Activated CD4-positive, alpha-beta T cell treated with anti-CD3 and anti-CD28 coated beads, Interleukin-2, amount 10 ng/mL, durations not matched to agents 7 days and 5 days (primary cell): ENCODE data around the gene CHTF18. TPM values are rescaled to one million over a fixed set of nuclear protein-coding genes. Genes with fewer than 3 reads are reported as not detected.
"Not testable (repeated sequence)": the region's sequence is repeated elsewhere in the genome, so short reads cannot be mapped to it uniquely, and the experiment has no call there.

Source experiments
- CTCF ChIA-PET: fragments of 350-600 bp; sonication (Branson Sonifier 250); formaldehyde crosslinking; loops from one replicate; lab custom pipeline; 2021; ENCODE audit warnings: antibody characterized with exemption; lab: Charles Lee
- POLR2A ChIA-PET: fragments of 350-600 bp; sonication (Branson Sonifier 250); formaldehyde crosslinking; loops from one replicate; lab custom pipeline; 2021; ENCODE audit warnings: antibody characterized with exemption; lab: Charles Lee
- DNase-seq: peaks from one replicate; pipeline ENCODE4 v3.0.0-alpha.2; 2020
- H3K27ac Mint-ChIP-seq: one replicate; pipeline ENCODE4 v1.8.0; 2021; ENCODE audit warnings: mild to moderate bottlenecking, moderate library complexity, mixed read lengths
- H3K27me3 Mint-ChIP-seq: one replicate; pipeline ENCODE4 v1.8.0; 2021; ENCODE audit warnings: mixed read lengths
- H3K36me3 Mint-ChIP-seq: one replicate; pipeline ENCODE4 v1.8.0; 2021; ENCODE audit warnings: low read depth, mixed read lengths
- H3K4me1 Mint-ChIP-seq: one replicate; pipeline ENCODE4 v1.8.0; 2021; ENCODE audit warnings: mixed read lengths
- H3K4me3 Mint-ChIP-seq: one replicate; pipeline ENCODE4 v1.8.0; 2021; ENCODE audit warnings: mild to moderate bottlenecking, moderate library complexity, mixed read lengths
- H3K9me3 Mint-ChIP-seq: one replicate; pipeline ENCODE4 v1.8.0; 2021; ENCODE audit warnings: mixed read lengths
- total RNA-seq, 2 experiments: library from RNA; stranded (reverse); gene quantifications; one replicate each; pipeline ENCODE4 v1.2.3, GENCODE V29; 2021

CHTF18 gene
- total RNA-seq, 2 experiments from 2014 or later, result 85.9 to 111 TPM

DNA sequence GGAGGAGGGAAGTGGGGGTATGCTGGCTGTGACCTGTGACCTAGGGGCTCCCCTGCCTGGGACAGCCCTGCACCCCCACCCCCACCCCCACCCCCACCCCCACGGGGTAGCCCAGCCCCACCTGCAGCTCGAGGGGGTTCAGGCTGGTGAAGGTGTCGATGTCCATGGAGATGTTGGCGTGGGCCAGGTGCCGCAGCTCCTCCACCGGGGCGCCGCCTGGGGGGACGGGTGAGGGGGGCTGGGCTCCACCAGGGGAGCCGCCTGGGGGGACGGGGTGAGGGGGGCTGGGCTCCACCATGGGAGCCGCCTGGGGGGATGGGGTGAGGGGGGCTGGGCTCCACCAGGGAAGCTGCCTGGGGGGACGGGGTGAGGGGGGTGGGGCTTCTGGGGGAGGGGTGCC lies 18.0 kb upstream of the CHTF18 start:
- ChIA-PET CTCF (no interaction called here), POLR2A (no interaction called here)
- no peaks in the 10 kb centered on the region for H3K9me3 Mint-ChIP-seq
- H3K27ac Mint-ChIP-seq, result no peak overlapping the region
- no peak overlapping the region for H3K4me3 Mint-ChIP-seq
- DNase-seq, result no peak
- H3K4me1 Mint-ChIP-seq, result no peaks in the 10 kb centered on the region
- no peaks in the 10 kb centered on the region for H3K27me3 Mint-ChIP-seq
- H3K36me3 Mint-ChIP-seq, result no peaks in the 10 kb centered on the region

DNA sequence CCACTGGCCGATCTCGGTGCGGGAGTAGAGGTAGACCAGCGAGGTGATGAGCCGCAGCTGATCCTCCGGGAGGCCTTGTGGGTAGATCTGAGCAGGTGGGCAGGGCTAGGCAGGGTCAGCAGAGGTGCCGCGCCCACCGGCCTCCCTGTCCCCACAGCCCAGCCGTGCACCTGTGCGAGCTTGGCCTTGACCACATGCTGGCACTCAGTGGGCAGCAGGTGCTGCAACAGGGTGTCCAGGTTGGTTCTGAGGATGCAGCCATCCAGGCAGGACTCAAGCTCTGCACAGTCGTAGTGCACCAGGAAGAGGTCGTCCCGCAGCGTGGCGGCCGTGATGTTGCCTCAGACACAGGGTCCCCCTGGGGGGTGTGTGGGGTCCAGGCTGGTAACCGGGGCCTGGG lies 15.5 kb upstream of the CHTF18 start:
- Mint-ChIP-seq H3K4me1 (no peaks in the 10 kb centered on the region), H3K27me3 (peaks cover 4% of the 10 kb centered on the region), H3K4me3 (no peak overlapping the region), H3K9me3 (no peaks in the 10 kb centered on the region), H3K27ac (no peak overlapping the region), H3K36me3 (no peaks in the 10 kb centered on the region)
- no peak for DNase-seq
- CTCF ChIA-PET, result no interaction called here
- POLR2A ChIA-PET, result no interaction called here

DNA sequence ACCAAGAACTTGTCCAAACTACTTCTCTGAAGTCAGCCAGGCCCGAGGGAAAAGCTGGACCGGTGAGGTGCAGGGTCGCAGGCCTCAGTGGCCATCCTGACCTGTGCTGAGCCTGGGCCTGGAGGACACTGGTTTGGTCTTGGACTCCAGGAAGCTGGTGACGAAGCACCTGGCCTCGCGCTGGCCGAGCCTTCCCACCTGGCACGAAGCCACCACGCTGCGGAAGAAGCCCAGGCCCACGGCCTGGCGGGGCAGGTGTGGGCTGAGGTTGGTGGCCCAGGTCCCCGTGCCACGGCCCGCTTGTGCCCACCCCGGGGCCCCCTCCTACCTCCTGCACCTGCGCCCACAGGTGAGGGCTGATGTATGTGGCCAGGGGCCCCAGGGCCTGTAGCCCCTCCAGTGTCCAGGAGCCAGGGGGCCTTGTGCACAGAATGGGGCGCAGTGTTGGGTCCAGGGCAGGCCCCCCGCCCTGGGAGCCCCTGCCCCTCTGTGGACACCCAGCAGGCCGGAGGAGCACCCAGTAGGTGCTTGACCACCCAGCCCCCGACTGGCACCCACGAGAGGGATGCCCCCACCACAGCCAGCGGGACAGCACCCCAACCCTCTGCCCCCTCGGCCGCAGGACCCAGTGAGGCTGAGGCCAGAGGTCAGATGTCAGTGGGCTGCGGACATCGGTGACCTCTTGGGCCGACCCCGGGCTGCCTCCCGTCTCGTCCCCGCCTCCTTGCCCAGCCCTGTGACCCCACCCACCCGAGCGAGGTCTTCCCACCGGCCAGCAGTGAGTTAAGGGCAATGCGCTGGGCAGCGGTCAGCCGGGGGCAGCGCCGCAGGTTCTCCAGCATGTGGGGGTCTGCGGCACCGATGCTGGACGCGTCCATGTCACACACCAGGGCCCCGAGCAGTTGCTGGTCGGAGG lies 14.1 kb upstream of the CHTF18 start:
- Mint-ChIP-seq H3K36me3 (no peaks in the 10 kb centered on the region), H3K9me3 (no peaks in the 10 kb centered on the region), H3K27me3 (peaks cover 4% of the 10 kb centered on the region), H3K4me3 (no peak overlapping the region), H3K4me1 (no peaks in the 10 kb centered on the region), H3K27ac (no peak overlapping the region)
- ChIA-PET CTCF (no interaction called here), POLR2A (no interaction called here)
- no peak for DNase-seq

DNA sequence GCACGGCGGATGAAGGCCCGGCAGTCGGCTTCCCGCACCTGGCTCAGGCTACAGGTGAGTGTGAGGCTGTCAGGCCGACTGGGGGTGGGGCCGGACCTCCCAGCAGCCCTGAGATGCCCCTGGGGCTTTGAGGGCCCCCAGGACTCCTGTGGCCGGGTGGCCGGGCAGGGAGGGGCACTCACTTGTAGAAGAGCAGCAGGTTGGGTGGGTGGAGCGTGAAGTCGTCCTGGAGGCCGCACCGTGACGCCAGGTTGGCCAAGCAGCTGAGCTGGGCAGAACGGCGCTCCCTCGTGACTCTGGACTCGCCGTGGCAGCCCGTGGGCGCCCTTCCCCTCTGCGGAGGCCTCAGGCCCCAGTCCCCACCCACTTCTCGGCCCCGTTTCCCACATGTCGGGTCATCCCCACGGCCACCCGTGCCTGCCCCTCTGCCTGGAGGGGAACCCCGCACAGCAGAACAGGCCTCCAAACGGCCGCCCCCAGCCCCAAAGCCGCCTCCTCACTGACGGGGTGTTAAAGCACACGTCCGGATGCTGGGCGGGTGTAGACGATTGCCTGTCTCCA lies 13.1 kb upstream of the CHTF18 start:
- ChIA-PET POLR2A (no interaction called here), CTCF (no interaction called here)
- peaks cover 4% of the 10 kb centered on the region for H3K27me3 Mint-ChIP-seq
- no peak overlapping the region for H3K27ac Mint-ChIP-seq
- no peaks in the 10 kb centered on the region for H3K4me1 Mint-ChIP-seq
- H3K36me3 Mint-ChIP-seq, result no peaks in the 10 kb centered on the region
- no peak for DNase-seq
- H3K4me3 Mint-ChIP-seq, result no peak overlapping the region
- H3K9me3 Mint-ChIP-seq, result no peaks in the 10 kb centered on the region

DNA sequence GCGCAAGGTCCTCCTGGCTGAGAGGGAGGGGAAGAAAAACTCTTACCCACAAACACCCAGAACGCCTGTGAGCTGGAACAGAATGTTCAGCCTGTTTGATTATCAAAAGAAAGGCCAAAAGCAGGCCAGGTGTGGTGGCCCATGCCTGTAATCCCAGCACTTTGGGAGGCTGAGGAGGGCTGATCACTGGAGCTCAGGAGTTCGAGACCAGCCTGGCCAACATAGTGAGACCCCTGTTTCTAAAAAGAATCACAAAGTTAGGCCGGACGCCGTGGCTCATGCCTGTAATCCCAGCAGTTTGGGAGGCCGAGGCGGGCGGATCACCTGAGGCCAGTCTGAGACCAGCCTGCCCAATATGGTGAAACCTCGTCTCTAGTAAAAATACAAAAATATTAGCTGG lies 12.1 kb upstream of the CHTF18 start:
- H3K27me3 Mint-ChIP-seq, POLR2A ChIA-PET, H3K36me3 Mint-ChIP-seq, H3K27ac Mint-ChIP-seq, H3K4me1 Mint-ChIP-seq, DNase-seq, H3K9me3 Mint-ChIP-seq, H3K4me3 Mint-ChIP-seq: not testable (repeated sequence)
- CTCF ChIA-PET, result interaction anchor here (1.1 to 1.8 kb wide), 2 partner anchors 9 to 10 kb away, joined by 3 to 4 read pairs; no protein-coding TSS in a partner anchor

DNA sequence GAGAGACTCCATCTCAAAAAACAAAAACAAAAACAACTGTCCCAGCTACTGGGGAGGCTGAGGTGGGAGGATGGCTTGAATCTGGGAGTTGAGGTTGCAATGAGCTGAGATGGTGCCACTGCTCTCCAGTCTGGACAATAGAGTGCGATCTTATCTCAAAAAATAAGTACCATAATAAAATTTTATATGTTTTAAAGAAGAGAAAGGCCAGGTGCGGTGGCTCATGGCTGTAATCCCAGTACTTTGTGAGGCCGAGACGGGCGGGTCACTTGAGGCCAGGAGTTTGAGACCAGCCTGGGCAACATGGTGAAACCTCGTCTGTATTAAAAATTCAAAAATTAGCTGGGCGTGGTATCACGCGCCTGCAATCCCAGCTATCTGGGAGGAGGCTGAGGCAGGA lies 11.6 kb upstream of the CHTF18 start:
- DNase-seq, result no peak
- Mint-ChIP-seq H3K27me3 (peaks cover 4% of the 10 kb centered on the region), H3K4me1 (no peaks in the 10 kb centered on the region), H3K9me3 (no peaks in the 10 kb centered on the region), H3K4me3 (no peak overlapping the region), H3K36me3 (no peaks in the 10 kb centered on the region), H3K27ac (no peak overlapping the region)
- CTCF ChIA-PET, result interaction anchor here (1.1 to 1.8 kb wide), 2 partner anchors 8 to 10 kb away, joined by 3 to 4 read pairs; no protein-coding TSS in a partner anchor
- POLR2A ChIA-PET, result no interaction called here

DNA sequence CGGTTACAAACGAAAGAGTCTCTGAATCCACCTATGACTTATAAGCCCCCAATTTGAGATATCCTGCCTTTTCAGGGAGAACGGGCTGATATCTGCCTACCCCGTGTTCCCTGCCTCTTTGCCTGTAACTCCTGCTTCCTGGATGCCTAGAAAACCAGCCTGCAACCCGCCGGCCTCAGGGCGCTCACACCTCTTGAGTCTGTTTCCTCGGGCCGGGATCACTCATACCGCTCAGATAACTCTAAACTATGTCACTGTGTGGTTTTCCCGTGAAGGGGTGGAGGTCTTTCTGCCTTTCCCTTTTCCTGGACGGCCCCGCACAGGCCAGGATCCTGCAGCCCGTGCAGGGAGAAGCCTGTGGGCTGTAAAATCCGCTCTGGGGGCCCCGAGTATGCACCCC lies 10.6 kb upstream of the CHTF18 start:
- DNase-seq, result no peak
- H3K9me3 Mint-ChIP-seq, result no peaks in the 10 kb centered on the region
- H3K4me1 Mint-ChIP-seq, result no peaks in the 10 kb centered on the region
- CTCF ChIA-PET, result interaction anchor here (1.5 to 1.8 kb wide), 2 partner anchors 7 to 75 kb away, joined by 3 to 4 read pairs; no protein-coding TSS in a partner anchor
- H3K27me3 Mint-ChIP-seq, result peaks cover 4% of the 10 kb centered on the region
- H3K27ac Mint-ChIP-seq, result no peak overlapping the region
- no peaks in the 10 kb centered on the region for H3K36me3 Mint-ChIP-seq
- POLR2A ChIA-PET, result no interaction called here
- H3K4me3 Mint-ChIP-seq, result no peak overlapping the region

DNA sequence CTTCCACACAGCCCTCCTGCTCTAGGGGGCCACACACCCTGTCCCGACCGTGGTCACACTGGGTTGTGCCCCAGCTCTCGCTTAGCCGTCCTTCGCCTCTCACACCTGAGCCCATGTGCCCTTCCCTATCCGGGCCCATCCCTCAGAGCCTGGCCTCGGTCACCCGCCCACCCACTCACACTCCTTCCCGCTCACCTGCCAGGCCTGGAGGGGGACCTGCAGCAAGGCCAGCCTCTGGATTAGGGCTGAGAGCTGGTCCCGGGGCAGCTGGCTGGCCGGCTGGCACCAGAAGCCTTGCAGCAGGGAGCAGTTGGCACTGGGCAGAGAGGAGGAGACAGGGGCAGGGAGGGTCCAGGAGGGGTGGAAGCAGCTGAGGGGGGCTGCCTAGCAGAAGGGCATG lies 10.0 kb upstream of the CHTF18 start:
- no peak overlapping the region for H3K4me3 Mint-ChIP-seq
- no peak for DNase-seq
- CTCF ChIA-PET, result interaction anchor here (1.5 kb wide), 1 partner anchor 76 kb away, joined by 3 read pairs; no protein-coding TSS in a partner anchor
- no peaks in the 10 kb centered on the region for H3K9me3 Mint-ChIP-seq
- H3K4me1 Mint-ChIP-seq, result no peaks in the 10 kb centered on the region
- POLR2A ChIA-PET, result no interaction called here
- peaks cover 4% of the 10 kb centered on the region for H3K27me3 Mint-ChIP-seq
- no peaks in the 10 kb centered on the region for H3K36me3 Mint-ChIP-seq
- H3K27ac Mint-ChIP-seq, result no peak overlapping the region

DNA sequence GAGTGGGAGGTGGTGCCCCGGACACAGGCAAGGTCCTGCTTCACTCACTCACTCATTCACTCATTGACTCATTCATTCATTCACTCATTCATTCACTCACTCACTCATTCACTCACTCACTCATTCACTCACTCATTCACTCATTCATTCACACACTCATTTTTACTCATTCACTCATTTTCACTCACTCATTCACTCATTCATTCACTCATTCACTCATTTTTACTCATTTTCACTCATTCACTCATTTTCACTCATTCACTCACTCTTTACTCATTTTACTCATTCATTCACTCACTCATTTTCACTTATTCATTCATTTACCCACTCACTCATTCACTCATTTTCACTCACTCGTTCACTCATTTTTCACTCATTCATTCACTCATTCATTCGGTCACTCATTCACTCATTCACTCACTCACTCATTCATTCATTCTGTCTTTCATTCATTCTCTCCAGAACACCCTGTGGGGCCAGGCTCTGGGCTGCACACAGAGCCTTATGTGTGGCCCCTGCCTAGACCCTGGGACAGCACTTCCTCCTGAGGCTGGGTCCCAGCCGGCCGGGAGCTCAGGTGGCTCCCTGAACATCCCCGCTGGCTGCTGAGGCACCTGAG lies 9.4 kb upstream of the CHTF18 start:
- H3K36me3 Mint-ChIP-seq, result no peaks in the 10 kb centered on the region
- H3K4me1 Mint-ChIP-seq, result no peaks in the 10 kb centered on the region
- H3K27ac Mint-ChIP-seq, result no peak overlapping the region
- no peaks in the 10 kb centered on the region for H3K9me3 Mint-ChIP-seq
- H3K4me3 Mint-ChIP-seq, result no peak overlapping the region
- peaks cover 4% of the 10 kb centered on the region for H3K27me3 Mint-ChIP-seq
- POLR2A ChIA-PET, result no interaction called here
- CTCF ChIA-PET, result interaction anchor here (1.5 kb wide), 1 partner anchor 76 kb away, joined by 3 read pairs; no protein-coding TSS in a partner anchor
- DNase-seq, result no peak

DNA sequence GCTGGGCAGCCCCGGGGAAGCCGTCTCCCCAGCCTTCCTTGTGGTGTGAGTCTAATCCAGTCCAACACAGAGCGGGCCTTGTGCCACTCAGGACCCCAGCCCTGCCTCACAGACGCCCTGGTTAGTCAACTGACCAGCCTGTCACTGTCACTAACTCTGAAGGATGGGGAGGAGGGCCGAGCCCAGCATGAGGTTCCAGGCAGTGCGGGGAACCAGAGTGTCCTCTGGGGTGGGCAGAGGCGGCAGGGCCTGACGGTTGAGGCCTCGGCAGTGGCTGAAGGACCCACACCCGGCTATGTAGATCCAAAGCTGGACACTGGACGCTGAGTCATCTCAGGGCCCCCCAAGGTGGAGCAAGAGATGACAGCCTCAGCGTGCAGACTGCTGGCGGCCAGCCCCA lies 8.9 kb upstream of the CHTF18 start:
- Mint-ChIP-seq H3K36me3 (no peaks in the 10 kb centered on the region), H3K27ac (no peak overlapping the region), H3K27me3 (peaks cover 4% of the 10 kb centered on the region), H3K9me3 (no peaks in the 10 kb centered on the region), H3K4me3 (no peak overlapping the region), H3K4me1 (no peaks in the 10 kb centered on the region)
- DNase-seq, result no peak
- CTCF ChIA-PET, result no interaction called here
- POLR2A ChIA-PET, result no interaction called here

DNA sequence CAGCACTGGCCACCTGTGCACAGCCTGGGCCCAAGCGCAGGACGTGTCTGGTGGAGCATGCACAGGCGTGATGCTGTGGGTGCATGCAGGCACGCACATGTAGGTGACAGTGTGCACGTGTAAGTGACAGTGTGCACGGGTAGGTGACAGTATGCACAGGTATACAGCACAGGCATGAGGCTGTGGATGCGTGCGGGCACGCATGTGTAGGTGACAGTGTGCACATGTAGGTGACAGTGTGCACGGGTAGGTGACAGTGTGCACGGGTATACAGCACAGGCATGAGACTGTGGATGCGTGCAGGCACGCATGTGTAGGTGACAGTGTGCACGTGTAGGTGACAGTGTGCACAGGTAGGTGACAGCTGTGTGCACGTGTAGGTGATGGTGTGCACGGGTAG lies 8.1 kb upstream of the CHTF18 start:
- H3K27ac Mint-ChIP-seq, result no peak overlapping the region
- H3K4me3 Mint-ChIP-seq, result no peak overlapping the region
- peaks cover 2% of the 10 kb centered on the region for H3K36me3 Mint-ChIP-seq
- ChIA-PET CTCF (interaction anchor here (0.8 kb wide), 1 partner anchor 65 kb away, joined by 3 read pairs; the partner anchor contains the start of gene METRN), POLR2A (no interaction called here)
- no peaks in the 10 kb centered on the region for H3K9me3 Mint-ChIP-seq
- peaks cover 3% of the 10 kb centered on the region for H3K4me1 Mint-ChIP-seq
- peaks cover 4% of the 10 kb centered on the region for H3K27me3 Mint-ChIP-seq
- DNase-seq, result no peak

DNA sequence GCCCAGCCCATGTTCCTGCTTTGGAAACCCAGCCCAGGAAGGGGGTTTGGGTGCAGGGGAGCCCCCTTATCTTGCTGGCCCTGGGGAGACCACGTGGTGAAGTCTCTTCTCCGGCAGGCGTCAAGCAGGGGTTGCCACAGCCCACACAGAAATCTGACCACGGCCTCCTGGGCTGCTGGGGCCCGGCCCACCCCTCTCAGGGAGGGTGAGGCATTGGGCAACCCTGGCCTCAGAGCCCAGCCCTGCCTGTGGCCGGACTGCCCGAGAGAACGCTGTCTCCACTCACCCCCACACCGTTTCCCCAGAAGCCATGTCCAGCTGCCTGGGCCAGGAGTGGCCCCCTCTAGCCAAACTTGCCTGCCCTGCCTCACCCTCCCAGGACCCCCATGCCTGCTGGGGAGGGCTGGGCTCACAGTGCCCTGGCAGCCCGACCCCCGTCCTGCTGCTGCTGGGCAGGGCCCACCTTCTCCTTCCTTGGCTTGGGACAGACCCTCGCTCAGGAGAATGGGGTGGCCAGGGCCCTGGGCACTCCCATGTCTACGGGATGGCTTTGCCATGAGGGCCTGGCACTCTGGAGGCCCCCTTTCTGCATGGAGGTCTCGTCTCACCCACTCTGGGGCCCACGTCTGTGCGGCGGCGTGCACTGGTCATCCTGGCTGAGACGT lies 6.9 kb upstream of the CHTF18 start:
- peaks cover 2% of the 10 kb centered on the region for H3K36me3 Mint-ChIP-seq
- no peak overlapping the region for H3K27ac Mint-ChIP-seq
- CTCF ChIA-PET, result interaction anchor here (0.8 kb wide), 1 partner anchor 67 kb away, joined by 3 read pairs; the partner anchor contains the start of gene METRN
- peaks cover 4% of the 10 kb centered on the region for H3K27me3 Mint-ChIP-seq
- no peak for DNase-seq
- POLR2A ChIA-PET, result no interaction called here
- peaks cover 5% of the 10 kb centered on the region for H3K4me1 Mint-ChIP-seq
- H3K4me3 Mint-ChIP-seq, result no peak overlapping the region
- H3K9me3 Mint-ChIP-seq, result no peaks in the 10 kb centered on the region
